ENCODE data around the gene RXFP3.

The RXFP3 gene

DNA sequence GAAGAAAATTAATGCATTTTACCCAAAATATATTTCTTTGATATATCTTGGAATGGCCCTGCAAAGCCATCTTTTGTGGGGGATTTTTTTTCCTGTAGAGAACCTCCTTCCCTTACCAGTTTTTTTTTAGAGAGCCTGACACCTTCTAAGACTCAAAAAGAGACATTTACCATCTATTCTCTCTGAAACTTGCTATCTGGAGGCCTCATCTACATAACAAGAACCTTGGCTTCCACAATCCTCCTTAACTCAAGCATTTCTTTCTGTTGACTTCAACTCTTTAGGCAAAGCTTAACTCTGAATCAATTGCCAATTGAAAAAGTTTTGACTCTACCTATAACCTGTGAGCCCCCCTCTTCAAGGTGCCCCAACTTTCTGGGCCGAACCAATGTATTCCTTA is 42.1 kb downstream of the RXFP3 start:
- DNase-seq (ENCODE audit: low read depth in 1 of 2, low spot score in 1 of 2), result no peak

DNA sequence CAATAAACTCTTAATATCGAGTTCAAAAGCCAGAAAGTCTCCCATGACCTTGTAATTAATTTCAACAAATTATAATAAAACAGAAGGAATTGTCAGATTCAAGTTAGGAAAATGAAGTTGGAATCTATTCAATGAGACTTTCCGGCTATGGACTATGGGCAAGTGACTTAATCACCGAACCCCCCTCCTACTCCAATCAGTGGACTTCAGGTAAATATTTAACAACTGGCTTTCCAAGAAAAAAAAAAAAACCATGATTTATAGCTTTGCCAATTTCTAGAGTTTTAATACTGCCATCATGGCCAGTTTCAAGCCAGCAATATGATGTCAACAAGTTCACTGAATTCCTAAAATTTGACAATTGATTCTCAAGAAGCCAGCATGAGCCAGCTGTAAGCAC is 43.8 kb downstream of the RXFP3 start:
- DNase-seq (ENCODE audit: low read depth in 1 of 2, low spot score in 1 of 2), result no peak

DNA sequence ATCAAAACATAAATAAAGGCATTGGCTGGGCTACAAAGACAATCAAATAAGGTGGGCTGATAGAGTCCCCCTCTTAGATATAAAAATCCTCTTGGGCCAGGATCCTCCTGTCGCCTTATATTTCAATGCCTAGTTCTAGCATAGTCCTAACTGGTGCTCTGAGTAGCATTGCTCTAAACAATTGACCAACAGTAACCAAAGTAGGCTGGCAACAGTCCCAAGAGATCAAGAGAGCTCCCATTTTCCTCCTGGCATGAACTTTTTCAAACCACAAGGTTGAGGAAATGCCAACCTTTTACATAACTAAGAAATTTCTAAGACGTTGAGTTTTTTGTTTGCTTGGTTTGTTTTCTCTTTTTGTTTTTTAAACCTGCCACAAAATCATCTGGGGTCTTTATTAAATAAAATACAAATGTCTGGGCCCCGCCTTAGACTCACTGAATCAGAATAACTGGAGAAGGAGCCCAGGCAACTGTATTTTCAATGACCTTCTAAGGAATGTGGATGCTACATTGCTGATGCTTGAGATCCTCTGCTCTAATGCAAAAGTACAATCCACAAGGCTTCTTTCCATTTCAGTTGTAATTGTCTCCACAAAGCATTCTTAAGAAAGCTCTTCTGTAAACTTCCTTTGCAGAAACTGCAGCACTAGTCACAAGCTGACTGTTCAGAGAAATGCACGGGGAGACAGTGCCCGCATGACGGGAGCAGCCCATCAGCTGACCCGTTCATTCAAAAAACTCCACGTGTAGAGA is 45.4 kb downstream of the RXFP3 start:
- no peak for DNase-seq (ENCODE audit: low read depth in 1 of 2, low spot score in 1 of 2)

DNA sequence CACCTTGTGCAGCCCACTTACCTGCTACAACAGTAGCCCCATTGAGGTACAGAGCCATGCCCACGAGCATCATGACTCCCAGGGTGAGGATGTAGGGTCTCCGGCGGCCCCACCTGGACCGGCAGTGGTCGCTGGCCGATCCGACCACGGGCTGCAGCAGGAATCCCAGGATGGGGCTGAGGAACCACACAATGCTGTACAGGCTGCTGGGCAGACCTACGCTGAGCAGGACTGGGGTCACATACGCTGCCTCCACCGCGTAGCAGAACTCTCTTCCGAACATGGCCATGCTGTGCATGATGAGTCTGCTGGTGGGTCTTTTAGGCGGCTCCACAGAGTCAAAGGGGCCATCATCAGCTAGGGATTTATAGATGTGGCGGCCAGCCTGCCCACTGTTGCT is 48.0 kb downstream of the RXFP3 start:
- DNase-seq (ENCODE audit: low read depth in 1 of 2, low spot score in 1 of 2), result no peak

- no peak for DNase-seq (ENCODE audit: low read depth in 1 of 2, low spot score in 1 of 2)
Measured at GRCh38 chr5:33984671-33985124, 48.5 kb downstream of the RXFP3 start, which contains the start of gene SLC45A2. TSS of gene SLC45A2 (minus strand) at chr5:33984693. CDS start at chr5:33984583, 110 bp downstream.

- no peak for DNase-seq (ENCODE audit: low read depth in 1 of 2, low spot score in 1 of 2)
Measured at GRCh38 chr5:33985447-33985846, 49.3 kb downstream of the RXFP3 start.
